PFSK-1 (cell line): Measurements from ENCODE around the gene PLA2G4C.

Source experiments
- FOXP2 ChIP-seq: optimal IDR thresholded peaks from 2 replicates; pipeline ENCODE3; 2011; ENCODE audit warnings: borderline replicate concordance, control low read depth, inconsistent platforms; ENCODE audit not compliant: insufficient read depth; ENCODE audit errors: extremely low read length, extremely low read depth
- POLR2AphosphoS5 ChIP-seq: IDR thresholded peaks from 2 replicates; pipeline ENCODE4 v1.6.1; 2012; ENCODE audit warnings: low read depth, mild to moderate bottlenecking, control low read depth, low read length, moderate library complexity
- REST ChIP-seq, 2 experiments: IDR thresholded peaks; 2 replicates each; pipeline versions ENCODE4 v1.6.1 to v1.8.0; 2011 to 2012; ENCODE audit warnings: low read depth in 2 of 2, low read length in 2 of 2, control low read depth in 1 of 2, inconsistent platforms in 1 of 2, mild to moderate bottlenecking in 1 of 2, moderate library complexity in 1 of 2; ENCODE audit not compliant: insufficient read depth in 1 of 2
- SIN3A ChIP-seq: IDR thresholded peaks from 2 replicates; pipeline ENCODE4 v1.6.1; 2012; ENCODE audit warnings: mild to moderate bottlenecking, low read length, moderate library complexity, borderline replicate concordance; ENCODE audit not compliant: insufficient read depth
- TAF1 ChIP-seq: IDR thresholded peaks from 2 replicates; pipeline ENCODE4 v1.6.1; 2012; ENCODE audit warnings: low read length, control low read depth, borderline replicate concordance; ENCODE audit not compliant: insufficient read depth

The PLA2G4C gene

GRCh38 chr19:48085076-48085475 is 25.5 kb downstream of the PLA2G4C start:
- no peak for TF ChIP-seq FOXP2
- TF ChIP-seq SIN3A: no peak
- TF ChIP-seq REST (IDR thresholded peaks at IDR 0.05; ENCODE audit: insufficient read depth in 1 of 2, low read depth in 2 of 2, low read length in 2 of 2): no peak
- no peak for TF ChIP-seq POLR2AphosphoS5
- no peak for TF ChIP-seq TAF1

DNA sequence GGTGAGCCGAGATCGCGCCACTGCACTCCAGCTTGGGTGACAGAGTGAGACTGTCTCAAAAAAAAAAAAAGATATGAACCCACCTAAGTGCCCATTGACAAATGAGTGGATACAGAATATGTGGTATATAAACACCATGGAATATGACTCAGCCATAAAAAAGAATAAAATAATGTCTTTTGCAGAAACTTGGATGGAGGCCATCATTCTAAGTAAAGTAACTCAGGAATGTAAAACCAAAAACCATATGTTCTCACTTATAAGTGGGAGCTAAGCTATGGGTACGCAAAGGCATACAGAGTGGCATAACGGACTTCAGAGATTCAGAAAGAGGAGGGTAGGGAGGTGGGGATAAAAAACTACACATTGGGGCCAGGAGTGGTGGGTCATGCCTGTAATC is 29.5 kb downstream of the PLA2G4C start:
- TF ChIP-seq REST (IDR thresholded peaks at IDR 0.05; ENCODE audit: insufficient read depth in 1 of 2, low read depth in 2 of 2, low read length in 2 of 2) (no peak), TAF1 (no peak), FOXP2 (no peak), POLR2AphosphoS5 (no peak), SIN3A (no peak)

DNA sequence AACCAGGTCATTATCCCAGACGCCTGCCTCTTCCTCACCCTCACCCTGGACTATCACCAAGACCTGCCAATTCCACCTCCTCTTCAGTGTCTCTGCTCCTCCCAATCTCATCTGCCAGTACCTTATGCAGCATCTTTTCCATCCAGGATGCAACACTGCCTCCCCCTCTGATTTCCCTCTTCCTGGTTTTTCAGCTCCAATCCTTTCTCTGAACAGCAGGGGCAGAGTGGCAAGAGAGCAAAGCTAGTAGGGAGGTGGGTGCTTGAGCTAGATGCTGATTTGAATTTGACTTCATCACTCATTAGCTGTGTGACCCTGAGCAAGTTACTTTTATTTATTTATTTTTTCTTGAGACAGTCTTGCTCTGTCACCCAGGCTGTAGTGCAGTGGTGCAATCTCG is 41.2 kb downstream of the PLA2G4C start:
- TF ChIP-seq POLR2AphosphoS5 (no peak), TAF1 (no peak), REST (IDR thresholded peaks at IDR 0.05; ENCODE audit: insufficient read depth in 1 of 2, low read depth in 2 of 2, low read length in 2 of 2) (no peak), FOXP2 (no peak), SIN3A (no peak)

GRCh38 chr19:48064509-48064908 is 46.1 kb downstream of the PLA2G4C start:
- TF ChIP-seq SIN3A: no peak
- TF ChIP-seq TAF1: no peak
- no peak for TF ChIP-seq POLR2AphosphoS5
- TF ChIP-seq FOXP2: no peak
- no peak for TF ChIP-seq REST (IDR thresholded peaks at IDR 0.05; ENCODE audit: insufficient read depth in 1 of 2, low read depth in 2 of 2, low read length in 2 of 2)

GRCh38 chr19:48061401-48062344 is 48.9 kb downstream of the PLA2G4C start:
- TF ChIP-seq TAF1 (no peak), SIN3A (no peak), POLR2AphosphoS5 (no peak), REST (IDR thresholded peaks at IDR 0.05; ENCODE audit: insufficient read depth in 1 of 2, low read depth in 2 of 2, low read length in 2 of 2) (no peak), FOXP2 (no peak)
